A549 (cell line): Measurements from ENCODE around the gene SLC26A5. TPM values are rescaled to one million over a fixed set of nuclear protein-coding genes. Genes with fewer than 3 reads are reported as not detected.

Source experiments
- ATAC-seq, 2 experiments: fragments of 200-7000 bp in 1 of 2; fragments of >200 bp in 1 of 2; cut with Nextera tagmentation in 1 of 2; cut with Tn5 transposase in 1 of 2; 3 replicates each; pipeline versions ENCODE4 v1.8.0 to v1.9.1; 2018 to 2020; ENCODE audit warnings: mild to moderate bottlenecking in 1 of 2, moderate library complexity in 1 of 2
- CTCF ChIA-PET: fragments of 300-600 bp; sonication (Branson Sonifier 250); formaldehyde crosslinking; extraction: SDS; loops from one replicate; lab custom pipeline; 2021; ENCODE audit warnings: antibody characterized with exemption, inconsistent platforms; lab: Yijun Ruan, JAX
- POLR2A ChIA-PET: fragments of 350-600 bp; formaldehyde crosslinking; extraction: SDS; loops from one replicate; lab custom pipeline; 2021; ENCODE audit warnings: antibody characterized with exemption, inconsistent platforms; lab: Yijun Ruan, JAX
- DNase-seq, 2 experiments: peaks; one replicate each; pipeline versions ENCODE4 v3.0.0 to v3.0.0-alpha.2; 2011 to 2016; ENCODE audit warnings: low read depth in 1 of 2, low spot score in 1 of 2
- FAIRE-seq: peaks from 2 replicates; lab custom pipeline; 2011; peaks lifted over from hg19 to GRCh38; lab: Jason Lieb, UNC
- H3K27ac ChIP-seq, 2 experiments: fragments of >200 bp; sonication (Bioruptor Twin); formaldehyde crosslinking; 3 replicates each; pipeline ENCODE4 v1.5.1; 2016 to 2017
- H3K4me1 ChIP-seq: fragments of >200 bp; sonication (Bioruptor Twin); formaldehyde crosslinking; 3 replicates; pipeline ENCODE4 v1.6.1; 2016
- H3K4me2 ChIP-seq: fragments of >200 bp; sonication (Bioruptor Twin); formaldehyde crosslinking; 3 replicates; pipeline ENCODE4 v1.6.1; 2016
- H3K4me3 ChIP-seq: fragments of >200 bp; sonication (Bioruptor Twin); formaldehyde crosslinking; 3 replicates; pipeline ENCODE4 v1.5.1; 2016
- H3K9me3 ChIP-seq: fragments of >200 bp; sonication (Bioruptor Twin); formaldehyde crosslinking; 3 replicates; pipeline ENCODE4 v1.6.1; 2016
- CBX8 ChIP-seq: fragments of 200-600 bp; sonication (generic); IDR thresholded peaks from 2 replicates; pipeline ENCODE4 v1.6.1; 2016
- CEBPB ChIP-seq, 2 experiments: fragments of >200 bp in 1 of 2; sonication (Bioruptor Twin) in 1 of 2; formaldehyde crosslinking in 1 of 2; IDR thresholded peaks; 2 replicates each; pipeline ENCODE4 v1.6.1; 2012 to 2016
- CHD2 ChIP-seq: fragments of 150-350 bp; IDR thresholded peaks from 2 replicates; pipeline ENCODE4 v1.6.1; 2014; ENCODE audit warnings: low read length; ENCODE audit not compliant: partially characterized antibody
- EHF ChIP-seq: fragments of 250-450 bp; sonication (Bioruptor Pico); IDR thresholded peaks from 2 replicates; pipeline ENCODE4 v1.5.0; 2020; ENCODE audit warnings: mild to moderate bottlenecking
- EHMT2 ChIP-seq: fragments of 200-600 bp; sonication (generic); IDR thresholded peaks from 2 replicates; pipeline ENCODE4 v1.6.1; 2016; ENCODE audit warnings: antibody characterized with exemption, low read depth, mild to moderate bottlenecking, moderate library complexity
- ESRRA ChIP-seq: fragments of 150-350 bp; IDR thresholded peaks from 2 replicates; pipeline ENCODE4 v1.6.1; 2014; ENCODE audit warnings: mild to moderate bottlenecking, low read length, borderline replicate concordance
- FOSB ChIP-seq: fragments of 250-450 bp; sonication (Bioruptor Pico); IDR thresholded peaks from 2 replicates; pipeline ENCODE4 v1.5.0; 2020; ENCODE audit warnings: mild to moderate bottlenecking, moderate library complexity
- FOSL2 ChIP-seq, 2 experiments: fragments of 450-650 bp in 1 of 2; fragments of >200 bp in 1 of 2; sonication (Bioruptor Twin) in 1 of 2; formaldehyde crosslinking; IDR thresholded peaks; 2 replicates each; pipeline versions ENCODE4 v1.5.0 to v1.6.1; 2016 to 2020; ENCODE audit warnings: mild to moderate bottlenecking in 1 of 2, moderate library complexity in 1 of 2
- GATA3 ChIP-seq: IDR thresholded peaks from 2 replicates; pipeline ENCODE4 v1.6.1; 2012; ENCODE audit warnings: borderline replicate concordance
- HDAC2 ChIP-seq: fragments of 200-600 bp; sonication (generic); IDR thresholded peaks from 2 replicates; pipeline ENCODE4 v1.6.1; 2016
- JUN ChIP-seq, 2 experiments: fragments of >200 bp; sonication (Bioruptor Twin); formaldehyde crosslinking; IDR thresholded peaks; 2 replicates in 1 of 2; 3 replicates in 1 of 2; pipeline ENCODE4 v1.6.1; 2016 to 2017
- JUNB ChIP-seq: fragments of >200 bp; sonication (Bioruptor Twin); formaldehyde crosslinking; IDR thresholded peaks from 2 replicates; pipeline ENCODE4 v1.6.1; 2016
- KDM5A ChIP-seq: fragments of 200-600 bp; sonication (generic); IDR thresholded peaks from 2 replicates; pipeline ENCODE4 v1.6.1; 2016; ENCODE audit warnings: antibody characterized with exemption, mild to moderate bottlenecking
- NPAS2 ChIP-seq: fragments of 250-450 bp; sonication (Bioruptor Pico); IDR thresholded peaks from 2 replicates; pipeline ENCODE4 v1.8.0; 2022; ENCODE audit warnings: mild to moderate bottlenecking, moderate library complexity, borderline replicate concordance
- RARB ChIP-seq: fragments of 250-450 bp; sonication (Bioruptor Pico); IDR thresholded peaks from 2 replicates; pipeline ENCODE4 v1.8.0; 2021; ENCODE audit warnings: mild to moderate bottlenecking, moderate library complexity
- SMC3 ChIP-seq: fragments of >200 bp; sonication (Bioruptor Twin); formaldehyde crosslinking; IDR thresholded peaks from 3 replicates; pipeline ENCODE4 v1.6.1; 2018; ENCODE audit warnings: inconsistent platforms
- SREBF2 ChIP-seq: fragments of 450-650 bp; IDR thresholded peaks from 2 replicates; pipeline ENCODE4 v1.6.1; 2014; ENCODE audit warnings: mild to moderate bottlenecking, moderate library complexity
- TFCP2L1 ChIP-seq: fragments of 250-450 bp; sonication (Bioruptor Pico); IDR thresholded peaks from 2 replicates; pipeline ENCODE4 v1.5.0; 2021; ENCODE audit warnings: mild to moderate bottlenecking
- ZC3H11A ChIP-seq: fragments of 450-650 bp; IDR thresholded peaks from 2 replicates; pipeline ENCODE4 v1.6.1; 2014; ENCODE audit warnings: antibody characterized with exemption, mild to moderate bottlenecking
- ZNF302 ChIP-seq: fragments of 250-450 bp; sonication (Bioruptor Pico); IDR thresholded peaks from 2 replicates; pipeline ENCODE4 v1.9.0; 2021; ENCODE audit warnings: inconsistent platforms, mild to moderate bottlenecking, moderate library complexity
- WGBS: methylation state at CpG from one replicate; pipeline ENCODE4 v1.1.6; 2017; ENCODE audit errors: missing lambda C conversion rate; 5-methylcytosine and 5-hydroxymethylcytosine counted together
- polyA plus RNA-seq, 4 experiments: library from polyadenylated mRNA; depleted of rRNA in 3 of 4; stranded (reverse); fragments of >200 nt; fragmentation: RNase III in 1 of 4; extraction: RNeasy Plus Mini Kit Qiagen cat#74134 plus additional on column Dnase treatment in 1 of 4; gene quantifications; 2 replicates in 3 of 4; 3 replicates in 1 of 4; pipeline ENCODE4 v1.2.3, GENCODE V29; 2011 to 2017
- TF ChIP-seq, protein P1 (sequence below): fragments of >200 bp; sonication (Bioruptor Twin); formaldehyde crosslinking; IDR thresholded peaks from 3 replicates; pipeline ENCODE4 v1.6.1; 2016
- TF ChIP-seq, protein P2 (sequence below): fragments of 200-600 bp; sonication (generic); IDR thresholded peaks from 2 replicates; pipeline ENCODE4 v1.6.1; 2016; ENCODE audit warnings: antibody characterized with exemption, mild to moderate bottlenecking, moderate library complexity
- TF ChIP-seq, protein P3 (sequence below): fragments of 450-650 bp; IDR thresholded peaks from 2 replicates; pipeline ENCODE4 v1.6.1; 2014; ENCODE audit warnings: antibody characterized with exemption
- TF ChIP-seq, protein P4 (sequence below): fragments of >200 bp; sonication (Bioruptor Twin); formaldehyde crosslinking; IDR thresholded peaks from 2 replicates; pipeline ENCODE4 v1.6.1; 2016

Gene SLC26A5
- polyA plus RNA-seq, 2 of the 4 experiments (the other 2 are of a cell fraction), result not detected

DNA sequence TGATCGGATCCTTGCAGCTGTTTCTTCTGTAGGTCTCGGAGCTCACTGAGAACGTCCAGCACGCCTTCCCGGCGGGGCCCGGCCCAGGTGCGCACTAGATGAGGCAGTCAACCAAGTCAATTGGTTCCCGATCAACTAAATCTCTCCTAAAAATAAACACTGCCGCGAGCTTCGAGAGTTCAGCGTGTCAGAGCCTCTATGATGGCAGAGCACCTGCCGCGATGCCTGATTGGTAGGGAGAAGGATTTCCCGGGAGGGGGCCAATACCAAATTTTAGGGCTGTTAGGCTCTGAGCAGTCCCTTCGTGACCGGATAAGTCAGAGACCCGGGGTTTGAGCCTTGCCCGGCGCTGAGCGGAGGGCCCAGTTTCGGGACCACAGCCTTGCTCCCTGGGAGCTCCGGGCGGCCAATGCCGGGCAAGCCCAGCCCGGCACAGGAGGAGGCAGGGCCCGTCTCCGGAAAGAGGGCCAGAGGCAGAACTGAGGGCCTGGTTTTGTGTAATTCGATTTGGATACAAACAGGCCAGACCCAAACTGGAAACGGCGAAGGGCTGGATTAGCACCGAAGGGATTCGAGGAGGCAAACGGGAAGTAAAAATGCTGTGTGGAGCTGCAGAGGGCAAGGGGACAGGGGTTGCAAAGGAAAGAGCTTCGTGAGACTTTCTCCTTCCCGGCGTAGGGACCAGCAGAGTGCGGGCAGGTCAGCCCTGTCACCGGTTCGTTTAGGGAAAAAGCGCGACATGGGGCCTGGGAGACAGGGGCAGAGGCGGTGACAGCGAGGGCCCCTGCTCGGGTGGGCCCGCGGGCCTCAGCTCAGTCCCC, 569 bp downstream of the SLC26A5 start:
- DNase-seq (no peak), FAIRE-seq (no peak), ATAC-seq (peak; percentile 16 to 27; a peak in 3 of 6 replicates)
- Histone ChIP-seq H3K27ac (no peak overlapping the region), H3K9me3 (peaks cover 4% of the 10 kb centered on the region; the same call in 1 of the 3 replicates), H3K4me1 (peaks cover 7% of the 10 kb centered on the region; the same call in 1 of the 3 replicates), H3K4me2 (peak overlapping the region; percentile 89), H3K4me3 (peak overlapping the region; percentile 42)
- no peak for TF ChIP-seq HDAC2
- TF ChIP-seq, protein P1, sequence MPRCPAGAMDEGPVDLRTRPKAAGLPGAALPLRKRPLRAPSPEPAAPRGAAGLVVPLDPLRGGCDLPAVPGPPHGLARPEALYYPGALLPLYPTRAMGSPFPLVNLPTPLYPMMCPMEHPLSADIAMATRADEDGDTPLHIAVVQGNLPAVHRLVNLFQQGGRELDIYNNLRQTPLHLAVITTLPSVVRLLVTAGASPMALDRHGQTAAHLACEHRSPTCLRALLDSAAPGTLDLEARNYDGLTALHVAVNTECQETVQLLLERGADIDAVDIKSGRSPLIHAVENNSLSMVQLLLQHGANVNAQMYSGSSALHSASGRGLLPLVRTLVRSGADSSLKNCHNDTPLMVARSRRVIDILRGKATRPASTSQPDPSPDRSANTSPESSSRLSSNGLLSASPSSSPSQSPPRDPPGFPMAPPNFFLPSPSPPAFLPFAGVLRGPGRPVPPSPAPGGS, result no peak
- no peak for TF ChIP-seq CHD2
- TF ChIP-seq ZC3H11A, result no peak
- TF ChIP-seq SREBF2, result no peak
- TF ChIP-seq, protein P2, sequence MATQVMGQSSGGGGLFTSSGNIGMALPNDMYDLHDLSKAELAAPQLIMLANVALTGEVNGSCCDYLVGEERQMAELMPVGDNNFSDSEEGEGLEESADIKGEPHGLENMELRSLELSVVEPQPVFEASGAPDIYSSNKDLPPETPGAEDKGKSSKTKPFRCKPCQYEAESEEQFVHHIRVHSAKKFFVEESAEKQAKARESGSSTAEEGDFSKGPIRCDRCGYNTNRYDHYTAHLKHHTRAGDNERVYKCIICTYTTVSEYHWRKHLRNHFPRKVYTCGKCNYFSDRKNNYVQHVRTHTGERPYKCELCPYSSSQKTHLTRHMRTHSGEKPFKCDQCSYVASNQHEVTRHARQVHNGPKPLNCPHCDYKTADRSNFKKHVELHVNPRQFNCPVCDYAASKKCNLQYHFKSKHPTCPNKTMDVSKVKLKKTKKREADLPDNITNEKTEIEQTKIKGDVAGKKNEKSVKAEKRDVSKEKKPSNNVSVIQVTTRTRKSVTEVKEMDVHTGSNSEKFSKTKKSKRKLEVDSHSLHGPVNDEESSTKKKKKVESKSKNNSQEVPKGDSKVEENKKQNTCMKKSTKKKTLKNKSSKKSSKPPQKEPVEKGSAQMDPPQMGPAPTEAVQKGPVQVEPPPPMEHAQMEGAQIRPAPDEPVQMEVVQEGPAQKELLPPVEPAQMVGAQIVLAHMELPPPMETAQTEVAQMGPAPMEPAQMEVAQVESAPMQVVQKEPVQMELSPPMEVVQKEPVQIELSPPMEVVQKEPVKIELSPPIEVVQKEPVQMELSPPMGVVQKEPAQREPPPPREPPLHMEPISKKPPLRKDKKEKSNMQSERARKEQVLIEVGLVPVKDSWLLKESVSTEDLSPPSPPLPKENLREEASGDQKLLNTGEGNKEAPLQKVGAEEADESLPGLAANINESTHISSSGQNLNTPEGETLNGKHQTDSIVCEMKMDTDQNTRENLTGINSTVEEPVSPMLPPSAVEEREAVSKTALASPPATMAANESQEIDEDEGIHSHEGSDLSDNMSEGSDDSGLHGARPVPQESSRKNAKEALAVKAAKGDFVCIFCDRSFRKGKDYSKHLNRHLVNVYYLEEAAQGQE, result no peak
- no peak for TF ChIP-seq EHMT2
- TF ChIP-seq GATA3, result no peak
- TF ChIP-seq NPAS2 (CRISPR knock-in tag), result no peak
- no peak for TF ChIP-seq TFCP2L1 (CRISPR knock-in tag)
- WGBS, result 48% methylated on average over 41 of the region's 48 CpGs
- ChIA-PET CTCF (interaction anchor here (1.1 kb wide), 1 partner anchor 24 kb away, joined by 3 read pairs; no protein-coding TSS in a partner anchor), POLR2A (no interaction called here)

DNA sequence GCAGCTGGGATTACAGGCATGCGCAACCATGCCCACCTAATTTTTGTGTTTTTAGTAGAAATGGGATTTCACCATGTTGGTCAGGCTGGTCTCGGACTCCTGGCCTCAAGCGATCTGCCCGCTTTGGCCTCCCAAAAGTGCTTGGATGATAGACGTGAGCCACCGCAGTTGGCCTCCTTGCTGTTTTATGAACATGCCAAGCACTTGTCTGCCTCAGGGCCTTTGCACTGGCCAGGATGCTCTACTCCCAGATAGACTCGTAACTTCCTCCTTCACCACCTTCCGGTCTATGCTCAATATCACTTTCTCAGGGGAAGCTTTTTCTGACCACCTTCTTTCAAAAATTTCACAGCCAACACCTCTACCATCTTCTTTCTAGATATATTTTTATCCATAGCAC, 6.3 kb downstream of the SLC26A5 start:
- DNase-seq (no peak), ATAC-seq (no peak), FAIRE-seq (no peak)
- ChIA-PET POLR2A (no interaction called here), CTCF (no interaction called here)
- TF ChIP-seq FOSL2 (IDR thresholded peaks at IDR 0.05) (no peak), FOSL2 (CRISPR knock-in tag; IDR thresholded peaks at IDR 0.05) (no peak), CBX8 (no peak), TFCP2L1 (CRISPR knock-in tag) (no peak), EHMT2 (no peak)
- TF ChIP-seq, protein P3, sequence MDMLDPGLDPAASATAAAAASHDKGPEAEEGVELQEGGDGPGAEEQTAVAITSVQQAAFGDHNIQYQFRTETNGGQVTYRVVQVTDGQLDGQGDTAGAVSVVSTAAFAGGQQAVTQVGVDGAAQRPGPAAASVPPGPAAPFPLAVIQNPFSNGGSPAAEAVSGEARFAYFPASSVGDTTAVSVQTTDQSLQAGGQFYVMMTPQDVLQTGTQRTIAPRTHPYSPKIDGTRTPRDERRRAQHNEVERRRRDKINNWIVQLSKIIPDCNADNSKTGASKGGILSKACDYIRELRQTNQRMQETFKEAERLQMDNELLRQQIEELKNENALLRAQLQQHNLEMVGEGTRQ, result no peak
- Histone ChIP-seq H3K4me1 (no peaks in the 10 kb centered on the region), H3K27ac (no peak overlapping the region), H3K4me3 (no peak overlapping the region), H3K9me3 (peaks cover under 1% of the 10 kb centered on the region; the same call in 1 of the 3 replicates), H3K4me2 (no peak overlapping the region)
- WGBS, result 75% methylated on average over 8 of the region's 8 CpGs

DNA sequence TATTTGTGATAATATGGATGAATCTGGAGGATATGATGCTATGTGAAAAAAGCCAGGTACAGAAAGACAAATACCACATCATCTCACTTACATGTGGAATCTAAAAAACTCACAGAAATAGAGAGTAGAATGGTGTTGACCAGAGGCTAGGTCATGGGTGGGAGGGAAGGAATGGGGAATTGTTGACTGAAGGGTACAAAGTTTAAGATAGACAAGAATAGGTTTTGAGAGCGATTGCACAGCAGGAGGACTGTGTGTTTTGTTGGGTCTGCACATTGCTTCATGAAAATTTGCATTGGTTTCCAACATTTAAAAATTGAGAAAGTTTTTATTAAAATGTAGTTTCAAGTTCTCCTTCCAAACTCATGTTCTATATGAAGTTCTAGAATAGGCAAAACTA, 8.4 kb downstream of the SLC26A5 start:
- no peak for FAIRE-seq
- 0% methylated on average over 1 of the region's 1 CpG for WGBS
- CTCF ChIA-PET, result interaction anchor here (0.7 kb wide), 1 partner anchor 10 kb away, joined by 3 read pairs; no protein-coding TSS in a partner anchor
- ATAC-seq, result no peak
- DNase-seq, result no peak
- Histone ChIP-seq H3K4me3 (no peak overlapping the region), H3K27ac (no peak overlapping the region), H3K4me1 (no peaks in the 10 kb centered on the region), H3K9me3 (no peaks in the 10 kb centered on the region; the same call in 2 of the 3 replicates), H3K4me2 (no peak overlapping the region)
- TF ChIP-seq EHF (no peak), KDM5A (no peak), FOSB (CRISPR knock-in tag) (no peak), SMC3 (no peak), JUN (IDR thresholded peaks at IDR 0.05) (no peak), RARB (no peak), JUNB (no peak), CEBPB (IDR thresholded peaks at IDR 0.05) (no peak), ESRRA (no peak), ZNF302 (no peak), GATA3 (no peak), FOSL2 (IDR thresholded peaks at IDR 0.05) (no peak), FOSL2 (CRISPR knock-in tag; IDR thresholded peaks at IDR 0.05) (no peak)
- TF ChIP-seq, protein P4, sequence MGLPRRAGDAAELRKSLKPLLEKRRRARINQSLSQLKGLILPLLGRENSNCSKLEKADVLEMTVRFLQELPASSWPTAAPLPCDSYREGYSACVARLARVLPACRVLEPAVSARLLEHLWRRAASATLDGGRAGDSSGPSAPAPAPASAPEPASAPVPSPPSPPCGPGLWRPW, result no peak
- POLR2A ChIA-PET, result no interaction called here
